Lung (tissue), 12 donors: ENCODE data around the gene CYP2R1. TPM values are rescaled to one million over a fixed set of nuclear protein-coding genes. Genes with fewer than 3 reads are reported as not detected.

Experiments
- ATAC-seq: fragments of 200-7000 bp; cut with Tn5 transposase; one replicate; pipeline ENCODE4 v1.9.1; 2020; ENCODE audit warnings: moderate number of reproducible peaks; ENCODE audit not compliant: insufficient read depth, low FRiP score
- DNase-seq, 3 donors: peaks; one replicate each; pipeline ENCODE4 v3.0.0-alpha.2; 2013 to 2017
- H3K27ac ChIP-seq, 2 donors: one replicate each; pipeline ENCODE4 v1.5.1; 2013; ENCODE audit warnings: mild to moderate bottlenecking in 2 of 2, moderate library complexity in 2 of 2, control low read depth in 1 of 2, inconsistent platforms in 1 of 2, low read depth in 1 of 2, low read length in 1 of 2
- H3K27me3 ChIP-seq, 3 donors: one replicate each; pipeline ENCODE4 v1.5.1; 2013; ENCODE audit warnings: low read length in 2 of 3; ENCODE audit not compliant: control insufficient read depth in 3 of 3, insufficient read depth in 3 of 3
- H3K36me3 ChIP-seq, 4 donors: one replicate each; pipeline ENCODE4 v1.5.1; 2013; ENCODE audit warnings: low read length in 4 of 4, mild to moderate bottlenecking in 1 of 4, moderate library complexity in 1 of 4; ENCODE audit not compliant: control insufficient read depth in 4 of 4, insufficient read depth in 4 of 4
- H3K4me1 ChIP-seq, 5 donors: one replicate each; pipeline ENCODE4 v1.5.1; 2013; ENCODE audit warnings: low read length in 5 of 5, mild to moderate bottlenecking in 2 of 5, moderate library complexity in 1 of 5; ENCODE audit not compliant: control insufficient read depth in 5 of 5, insufficient read depth in 5 of 5
- H3K4me3 ChIP-seq: one replicate; pipeline ENCODE4 v1.5.1; 2013; ENCODE audit warnings: mild to moderate bottlenecking, control low read depth, moderate library complexity
- H3K9ac ChIP-seq, 2 donors: one replicate each; pipeline ENCODE4 v1.5.1; 2013; ENCODE audit warnings: low read length in 2 of 2, control low read depth in 1 of 2; ENCODE audit not compliant: insufficient read depth in 1 of 2
- H3K9me3 ChIP-seq, 4 donors: one replicate each; pipeline ENCODE4 v1.5.1; 2013; ENCODE audit warnings: low read length in 3 of 4, mild to moderate bottlenecking in 1 of 4, moderate library complexity in 1 of 4; ENCODE audit not compliant: control insufficient read depth in 4 of 4, insufficient read depth in 3 of 4
- CTCF ChIP-seq: IDR thresholded peaks from 2 replicates; pipeline ENCODE4 v1.5.1; 2012; ENCODE audit warnings: mild to moderate bottlenecking; ENCODE audit errors: control extremely low read depth, extremely low read depth
- WGBS, 2 donors: extraction: QIAGEN DNeasy Blood & Tissue Kit; methylation state at CpG; one replicate each; pipeline ENCODE4 v1.1.7; 2013; 5-methylcytosine and 5-hydroxymethylcytosine counted together
- polyA plus RNA-seq, 2 donors: library from polyadenylated mRNA; stranded (reverse); fragments of 200-250 nt; gene quantifications; one replicate each; pipeline ENCODE4 v1.2.1, GENCODE V29; 2013
- total RNA-seq, 2 donors: library from RNA; depleted of rRNA in 1 of 2; stranded (reverse); fragments of >200 nt in 1 of 2; gene quantifications; one replicate each; pipeline ENCODE4 v1.2.1, GENCODE V29; 2014 to 2021
- donor health status: control.
- donor health status: control.
- donor health status: Bipolar disorder and iron deficiency.
- donor health status: healthy.
- donor health status: DM: yes; HTN: yes; CAD: no.

Gene CYP2R1
- total and polyA plus RNA-seq, 4 donors = 9.9 to 33.4 (median 19.2) TPM

GRCh38 chr11:14861680-14862079 lies 30.4 kb downstream of the CYP2R1 start:
- Histone ChIP-seq H3K4me3 (no peak overlapping the region), H3K27me3 (no peaks in the 10 kb centered on the region), H3K27ac (no peak overlapping the region), H3K9ac (no peak overlapping the region), H3K4me1 (peaks cover 0 to 3% (median 0%) of the 10 kb centered on the region in 5 donors), H3K36me3 (peaks cover 0 to 9% (median 5%) of the 10 kb centered on the region in 4 donors), H3K9me3 (no peaks in the 10 kb centered on the region)
- DNase-seq (peak; percentile 13 to 63 (median 26)), ATAC-seq (no peak)
- no peak for TF ChIP-seq CTCF
- 55 to 76% methylated on average over 1 of the region's 1 CpG for WGBS, 2 donors

GRCh38 chr11:14860511-14860910 lies 31.5 kb downstream of the CYP2R1 start:
- Histone ChIP-seq H3K9me3 (no peaks in the 10 kb centered on the region), H3K4me3 (no peak overlapping the region), H3K36me3 (peaks cover 0 to 9% (median 5%) of the 10 kb centered on the region in 4 donors), H3K4me1 (peaks cover 0 to 3% (median 0%) of the 10 kb centered on the region in 5 donors), H3K9ac (no peak overlapping the region), H3K27ac (no peak overlapping the region), H3K27me3 (no peaks in the 10 kb centered on the region)
- 77 to 84% methylated on average over 2 of the region's 2 CpGs for WGBS, 2 donors
- ATAC-seq = no peak
- no peak for DNase-seq
- TF ChIP-seq CTCF = no peak

GRCh38 chr11:14858404-14858803 lies 33.6 kb downstream of the CYP2R1 start:
- no peak for DNase-seq
- H3K36me3 ChIP-seq = peaks cover 0 to 4% (median 3%) of the 10 kb centered on the region in 4 donors

More at GRCh38 chr11:14858404-14858803, 33.6 kb downstream of the CYP2R1 start:
- WGBS, 2 donors = 82 to 93% methylated on average over 1 of the region's 1 CpG
- ATAC-seq = no peak
- Histone ChIP-seq H3K27me3 (no peaks in the 10 kb centered on the region), H3K4me3 (no peak overlapping the region), H3K9me3 (no peaks in the 10 kb centered on the region), H3K9ac (no peak overlapping the region), H3K27ac (no peak overlapping the region), H3K4me1 (peaks cover 0 to 3% (median 0%) of the 10 kb centered on the region in 5 donors)
- no peak for TF ChIP-seq CTCF
